Measurements from ENCODE around the gene STXBP2. TPM values are rescaled to one million over a fixed set of nuclear protein-coding genes. Genes with fewer than 3 reads are reported as not detected.

The STXBP2 gene
- total RNA-seq, 1 experiment from 2014 or later: 92.5 TPM

DNA sequence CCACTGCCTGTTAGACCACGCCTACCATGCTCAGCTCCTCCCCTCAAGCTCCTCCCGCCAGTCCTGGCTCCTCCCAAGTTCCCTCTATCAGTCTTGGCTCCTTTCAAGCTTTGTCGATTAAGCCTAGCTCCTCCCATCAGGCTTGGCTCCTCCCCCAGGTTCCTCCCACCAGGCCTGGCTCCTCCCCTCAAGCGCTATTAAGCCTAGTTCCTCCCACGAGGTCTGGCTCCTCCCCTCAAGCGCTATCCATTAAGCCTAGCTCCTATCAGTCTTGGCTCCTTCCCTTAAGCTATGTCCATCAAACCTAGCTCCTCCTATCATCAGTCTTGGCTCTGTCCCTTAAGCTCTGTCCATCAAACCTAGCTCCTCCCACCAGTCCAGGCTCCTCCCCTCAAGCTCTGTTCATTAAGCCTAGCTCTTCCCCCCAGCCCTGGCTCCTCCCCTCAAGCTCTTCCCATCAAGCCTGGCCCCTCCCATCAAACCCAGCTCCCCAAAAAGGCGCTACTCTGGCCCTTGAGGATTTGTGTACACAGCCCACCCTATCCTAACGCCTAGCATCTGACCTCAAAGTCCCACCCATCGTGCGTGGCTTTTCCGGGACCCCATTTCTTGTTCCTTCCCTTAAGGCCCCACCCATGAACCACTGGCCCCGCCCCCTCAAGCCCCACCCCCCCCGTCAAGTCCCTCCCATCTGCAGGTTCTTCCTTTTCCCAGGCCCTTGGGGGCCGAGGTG lies 31.3 kb upstream of the STXBP2 start:
- H3T11ph ChIP-seq (ENCODE audit: low read length): no peak overlapping the region
- no peak overlapping the region for H3K27ac ChIP-seq (ENCODE audit: insufficient read length, low read depth, low read length)
- no peaks in the 10 kb centered on the region; the same call in 1 of the 2 replicates for H3K4me1 ChIP-seq (ENCODE audit: insufficient read depth, low read length)
- no peak overlapping the region for H3K18ac ChIP-seq (ENCODE audit: insufficient read length, low read depth, low read length)
- H4K91ac ChIP-seq (ENCODE audit: insufficient read length, low read depth, low read length): no peak overlapping the region
- H3K4me1 Mint-ChIP-seq: peaks cover 5 to 23% of the 10 kb centered on the region in 2 experiments
- no peak overlapping the region for H2BK120ac ChIP-seq (ENCODE audit: low read depth, low read length, poor library complexity, severe bottlenecking)
- H3K4me2 ChIP-seq (ENCODE audit: insufficient read depth, insufficient read length, low read length): no peak overlapping the region
- WGBS (ENCODE audit: extremely low coverage, insufficient read length, low lambda C conversion rate): no CpG with 5 or more reads among the region's 14 CpGs
- peaks cover 5% of the 10 kb centered on the region for H3K79me1 ChIP-seq (ENCODE audit: insufficient read depth, low read depth, low read length, poor library complexity, severe bottlenecking)
- no peak overlapping the region for H2BK20ac ChIP-seq (ENCODE audit: low read depth, low read length, poor library complexity, severe bottlenecking)
- no peaks in the 10 kb centered on the region for H3K9me3 ChIP-seq (ENCODE audit: control insufficient read depth, low read depth, low read length)
- no peak overlapping the region for H2AK5ac ChIP-seq (ENCODE audit: insufficient read length, low read length)
- no peaks in the 10 kb centered on the region for H3K23me2 ChIP-seq (ENCODE audit: insufficient read length, low read depth, low read length, poor library complexity, severe bottlenecking)
- H3K23ac ChIP-seq (ENCODE audit: insufficient read length, low read depth, low read length): no peak overlapping the region
- H3K27me3 ChIP-seq (ENCODE audit: insufficient read depth, low read length): no peaks in the 10 kb centered on the region
- peak overlapping the region in 1 of 2 experiments; percentile 45; a peak in 1 of 5 replicates for H3K4me3 Mint-ChIP-seq
- H2AFZ ChIP-seq (ENCODE audit: low read length): no peak overlapping the region
- H3K4ac ChIP-seq (ENCODE audit: low read depth, low read length): no peak overlapping the region
- no peak overlapping the region for H3K9ac ChIP-seq (ENCODE audit: extremely low read depth, insufficient read length, low read length)
- H2BK15ac ChIP-seq (ENCODE audit: low read depth, low read length): no peak overlapping the region
- peaks cover 1% of the 10 kb centered on the region; the same call in 1 of the 2 replicates for H3K27me3 Mint-ChIP-seq (ENCODE audit: low read depth)
- H3K79me2 ChIP-seq (ENCODE audit: insufficient read depth, low read length): no peaks in the 10 kb centered on the region
- H2BK5ac ChIP-seq (ENCODE audit: insufficient read length, low read length): no peak overlapping the region
- H4K8ac ChIP-seq (replicated peaks; ENCODE audit: insufficient read length, low read depth, low read length): no peak overlapping the region
- H3K14ac ChIP-seq (ENCODE audit: insufficient read depth, low read length): no peak overlapping the region
- H3K27ac Mint-ChIP-seq: peak overlapping the region in 2 of 3 experiments; percentile 40 to 82; a peak in 3 of 7 replicates
- H2BK12ac ChIP-seq (ENCODE audit: insufficient read length, low read depth, low read length): no peak overlapping the region
- no peak for TF ChIP-seq CTCF (conservative IDR thresholded peaks at IDR 0.05)
- H4K5ac ChIP-seq (ENCODE audit: insufficient read length, low read depth, low read length): no peak overlapping the region
- H3K56ac ChIP-seq (ENCODE audit: insufficient read length, low read depth, low read length): no peak overlapping the region
- H4K20me1 ChIP-seq (ENCODE audit: control insufficient read depth, insufficient read depth, insufficient read length): no peaks in the 10 kb centered on the region
- peaks cover 8 to 29% (median 27%) of the 10 kb centered on the region in 3 experiments for H3K36me3 Mint-ChIP-seq (ENCODE audit: insufficient read depth in 1 of 3, low read depth in 3 of 3)
- H3K9me3 Mint-ChIP-seq: peaks cover 0 to 2% of the 10 kb centered on the region in 2 experiments; a peak in 1 of 5 replicates
- peak; percentile 84 for DNase-seq
